Psoas muscle (tissue), 8 donors: ENCODE results near the gene TMEM37. TPM values are rescaled to one million over a fixed set of nuclear protein-coding genes. Genes with fewer than 3 reads are reported as not detected.
"Not testable (repeated sequence)": the region's sequence is repeated elsewhere in the genome, so short reads cannot be mapped to it uniquely, and the experiment has no call there.

Source experiments
- ATAC-seq, 4 donors: fragments of 200-7000 bp; cut with Tn5 transposase; one replicate each; pipeline ENCODE4 v1.9.1; 2020; ENCODE audit warnings: moderate library complexity in 3 of 4, mild to moderate bottlenecking in 2 of 4
- DNase-seq, 2 donors: peaks; one replicate each; pipeline ENCODE4 v3.0.0-alpha.2; 2020
- H3K27ac ChIP-seq: fragments of 200-600 bp; one replicate; pipeline ENCODE4 v1.8.0; 2022
- H3K27me3 ChIP-seq, 3 donors: fragments of 200-600 bp in 1 of 3; one replicate each; pipeline versions ENCODE4 v1.6.1 to v1.8.0; 2013 to 2022; ENCODE audit warnings: low read length in 2 of 3, mild to moderate bottlenecking in 2 of 3, moderate library complexity in 1 of 3; ENCODE audit not compliant: insufficient read depth in 3 of 3
- H3K36me3 ChIP-seq, 2 donors: fragments of 200-600 bp in 1 of 2; one replicate each; pipeline versions ENCODE4 v1.6.1 to v1.8.0; 2013 to 2022; ENCODE audit warnings: low read depth in 1 of 2, mild to moderate bottlenecking in 1 of 2, moderate library complexity in 1 of 2; ENCODE audit not compliant: insufficient read depth in 1 of 2
- H3K4me1 ChIP-seq: fragments of 200-600 bp; one replicate; pipeline ENCODE4 v1.8.0; 2022
- H3K4me3 ChIP-seq: fragments of 200-600 bp; one replicate; pipeline ENCODE4 v1.8.0; 2022; ENCODE audit warnings: mild to moderate bottlenecking
- H3K9me3 ChIP-seq: fragments of 200-600 bp; one replicate; pipeline ENCODE4 v1.8.0; 2022
- WGBS, 3 donors: extraction: QIAGEN DNeasy Blood & Tissue Kit; methylation state at CpG; one replicate each; pipeline versions ENCODE4 v1.1.6 to v1.1.7; 2013; 5-methylcytosine and 5-hydroxymethylcytosine counted together
- intact Hi-C, 2 donors: fragments of 100-400 bp; cut with DNase I; formaldehyde crosslinking; loops; one replicate each; pipeline versions ENCODE4 v1.11.0 to v1.14.2; 2022
- polyA plus RNA-seq, 3 donors: library from polyadenylated mRNA; stranded (reverse); fragments of 200-250 nt; gene quantifications; one replicate each; pipeline ENCODE4 v1.2.3, GENCODE V29; 2013
- total RNA-seq, 4 donors: library from RNA; stranded (reverse); fragmentation: NEBNext Ultra II Directional in 2 of 4; extraction: Animal tissue kit (Norgen Biotek cat#: 25700) in 2 of 4; gene quantifications; one replicate each; pipeline versions ENCODE4 v1.2.1 to v1.2.4, GENCODE V29; 2021 to 2023
- TF ChIP-seq, protein P1 (sequence below): fragments of 200-600 bp; IDR thresholded peaks from one replicate; pipeline ENCODE4 v1.8.0; 2022; ENCODE audit warnings: antibody characterized with exemption
- donor health status: healthy with polysubstance abuse.
- donor health status: DM: no; HTN: no; CAD: no; lungs with moderate emphysema.
- donor health status: Bipolar disorder and iron deficiency.
- donor health status: healthy.
- donor health status: DM: yes; HTN: yes; CAD: no.
- donor health status: DM: no; HTN: no; CAD: no.
- donor health status: DM: no; HTN: no; CAD: no.
- donor health status: DM: yes; HTN: yes; CAD: no.

The TMEM37 gene
- total and polyA plus RNA-seq, 7 donors, result 0.60 to 3.9 (median 0.96) TPM

DNA sequence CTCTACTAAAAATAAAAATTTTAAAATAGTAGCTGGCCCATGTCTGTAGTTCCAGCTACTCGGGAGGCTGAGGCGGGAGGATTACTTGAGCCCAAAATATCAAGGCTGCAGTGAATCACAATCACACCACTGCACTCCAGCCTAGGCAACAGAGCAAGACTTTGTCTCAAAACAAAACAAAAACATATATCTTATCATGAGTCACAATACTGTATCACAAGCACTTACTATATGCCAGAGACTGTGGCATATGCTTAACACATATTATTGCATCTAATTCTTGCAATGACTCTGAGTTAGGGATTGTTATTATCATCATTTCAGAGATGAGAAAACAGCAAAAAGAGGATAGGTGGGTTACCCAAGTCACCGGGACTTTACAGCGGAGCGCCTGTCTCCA lies 29.5 kb upstream of the TMEM37 start:
- no peaks in the 10 kb centered on the region for H3K36me3 ChIP-seq
- TF ChIP-seq, protein P1, sequence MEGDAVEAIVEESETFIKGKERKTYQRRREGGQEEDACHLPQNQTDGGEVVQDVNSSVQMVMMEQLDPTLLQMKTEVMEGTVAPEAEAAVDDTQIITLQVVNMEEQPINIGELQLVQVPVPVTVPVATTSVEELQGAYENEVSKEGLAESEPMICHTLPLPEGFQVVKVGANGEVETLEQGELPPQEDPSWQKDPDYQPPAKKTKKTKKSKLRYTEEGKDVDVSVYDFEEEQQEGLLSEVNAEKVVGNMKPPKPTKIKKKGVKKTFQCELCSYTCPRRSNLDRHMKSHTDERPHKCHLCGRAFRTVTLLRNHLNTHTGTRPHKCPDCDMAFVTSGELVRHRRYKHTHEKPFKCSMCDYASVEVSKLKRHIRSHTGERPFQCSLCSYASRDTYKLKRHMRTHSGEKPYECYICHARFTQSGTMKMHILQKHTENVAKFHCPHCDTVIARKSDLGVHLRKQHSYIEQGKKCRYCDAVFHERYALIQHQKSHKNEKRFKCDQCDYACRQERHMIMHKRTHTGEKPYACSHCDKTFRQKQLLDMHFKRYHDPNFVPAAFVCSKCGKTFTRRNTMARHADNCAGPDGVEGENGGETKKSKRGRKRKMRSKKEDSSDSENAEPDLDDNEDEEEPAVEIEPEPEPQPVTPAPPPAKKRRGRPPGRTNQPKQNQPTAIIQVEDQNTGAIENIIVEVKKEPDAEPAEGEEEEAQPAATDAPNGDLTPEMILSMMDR, result no peak
- no peak overlapping the region for H3K4me3 ChIP-seq
- ATAC-seq, result no peak
- H3K9me3 ChIP-seq, result no peaks in the 10 kb centered on the region
- 77 to 83% (median 81%) methylated on average over 5 of the region's 5 CpGs for WGBS, 3 donors
- H3K4me1 ChIP-seq, result no peaks in the 10 kb centered on the region
- intact Hi-C loops, result no loop called here
- H3K27me3 ChIP-seq, result no peaks in the 10 kb centered on the region
- no peak for DNase-seq
- no peak overlapping the region for H3K27ac ChIP-seq

- intact Hi-C loops, result no loop called here
- ATAC-seq (no peak), DNase-seq (no peak)
- Histone ChIP-seq H3K27ac (no peak overlapping the region), H3K4me3 (no peak overlapping the region), H3K36me3 (no peaks in the 10 kb centered on the region), H3K4me1 (peaks cover 4% of the 10 kb centered on the region), H3K27me3 (no peaks in the 10 kb centered on the region), H3K9me3 (no peaks in the 10 kb centered on the region)
- TF ChIP-seq, protein P1, result no peak
- 57 to 73% (median 64%) methylated on average over 10 of the region's 10 CpGs for whole genome bisulfite sequencing, 3 donors
Observed at GRCh38 chr2:119402645-119403560, 28.8 kb upstream of the TMEM37 start.

- intact Hi-C loops, H3K27me3 ChIP-seq, H3K36me3 ChIP-seq, H3K4me1 ChIP-seq, ATAC-seq, DNase-seq, H3K4me3 ChIP-seq, H3K27ac ChIP-seq, H3K9me3 ChIP-seq: not testable (repeated sequence)
- WGBS, 3 donors, result 83 to 89% (median 85%) methylated on average over 12 of the region's 12 CpGs
Observed at GRCh38 chr2:119403618-119404017, 28.0 kb upstream of the TMEM37 start.

DNA sequence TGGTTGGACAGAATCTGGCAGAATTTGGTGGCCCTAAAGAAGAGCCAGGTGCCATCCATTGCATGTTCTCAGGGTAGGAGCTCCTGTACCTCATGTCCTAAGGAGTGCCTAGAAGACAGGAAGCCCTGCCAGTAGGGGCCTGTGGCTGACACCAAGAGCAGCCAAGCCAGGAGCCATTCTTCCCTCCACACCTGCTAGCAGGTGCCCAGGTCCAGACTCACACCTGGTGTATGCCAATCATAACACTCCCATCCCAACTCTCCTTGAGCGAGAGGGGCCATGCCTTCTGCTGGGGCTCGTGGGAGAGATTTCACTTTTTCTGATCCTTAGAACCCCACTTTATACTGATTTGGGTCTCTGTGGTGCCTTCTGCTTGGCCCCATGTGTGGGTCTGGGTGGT lies 26.5 kb upstream of the TMEM37 start:
- H3K36me3 ChIP-seq, result no peaks in the 10 kb centered on the region
- H3K27me3 ChIP-seq, result no peaks in the 10 kb centered on the region
- H3K9me3 ChIP-seq, result no peaks in the 10 kb centered on the region
- WGBS, 3 donors, result 92 to 97% (median 95%) methylated on average over 2 of the region's 2 CpGs
- TF ChIP-seq, protein P1, result no peak
- peaks cover 6% of the 10 kb centered on the region for H3K4me1 ChIP-seq
- intact Hi-C loops, result loop anchor here in 1 of 2 donors (5.0 kb wide), 1 partner anchor 72 kb away; no protein-coding TSS in a partner anchor
- H3K4me3 ChIP-seq, result no peak overlapping the region
- no peak for ATAC-seq
- no peak for DNase-seq
- H3K27ac ChIP-seq, result no peak overlapping the region

GRCh38 chr2:119407430-119408220 lies 24.0 kb upstream of the TMEM37 start:
- H3K27ac ChIP-seq, result no peak overlapping the region
- intact Hi-C loops, result loop anchor here (1.0 to 5.0 kb wide), 3 partner anchors 69 to 251 kb away; no protein-coding TSS in a partner anchor

More at GRCh38 chr2:119407430-119408220, 24.0 kb upstream of the TMEM37 start:
- DNase-seq, result no peak
- Histone ChIP-seq H3K27me3 (no peaks in the 10 kb centered on the region), H3K4me3 (no peak overlapping the region), H3K4me1 (peaks cover 6% of the 10 kb centered on the region), H3K9me3 (no peaks in the 10 kb centered on the region), H3K36me3 (no peaks in the 10 kb centered on the region)
- ATAC-seq, result peak; percentile 85 to 95 (median 88)
- TF ChIP-seq, protein P1, result peak; percentile 84
- 69 to 81% (median 75%) methylated on average over 7 of the region's 7 CpGs for WGBS, 3 donors
